Upper lobe of right lung (tissue), 1 donor: ENCODE data around the gene CDH23. TPM values are rescaled to one million over a fixed set of nuclear protein-coding genes. Genes with fewer than 3 reads are reported as not detected.

Source experiments
- ATAC-seq: fragments of 200-7000 bp; cut with Tn5 transposase; one replicate; pipeline ENCODE4 v1.9.1; 2020; ENCODE audit warnings: mild to moderate bottlenecking, moderate library complexity
- DNase-seq: peaks from one replicate; pipeline ENCODE4 v3.0.0-alpha.2; 2020
- H3K27ac ChIP-seq: fragments of 200-600 bp; one replicate; pipeline ENCODE4 v1.8.0; 2022
- H3K27me3 ChIP-seq: fragments of 200-600 bp; one replicate; pipeline ENCODE4 v1.8.0; 2022; ENCODE audit warnings: mild to moderate bottlenecking
- H3K36me3 ChIP-seq: fragments of 200-600 bp; one replicate; pipeline ENCODE4 v1.8.0; 2022
- H3K4me1 ChIP-seq: fragments of 200-600 bp; one replicate; pipeline ENCODE4 v1.8.0; 2022
- H3K4me3 ChIP-seq: fragments of 200-600 bp; one replicate; pipeline ENCODE4 v1.8.0; 2022; ENCODE audit warnings: mild to moderate bottlenecking
- H3K9me3 ChIP-seq: fragments of 200-600 bp; one replicate; pipeline ENCODE4 v1.8.0; 2022
- CTCF ChIP-seq: fragments of 200-600 bp; IDR thresholded peaks from one replicate; pipeline ENCODE4 v1.8.0; 2022; ENCODE audit warnings: antibody characterized with exemption
- intact Hi-C: fragments of 100-400 bp; cut with DNase I; formaldehyde crosslinking; loops from one replicate; pipeline ENCODE4 v1.11.0; 2022
- total RNA-seq: library from RNA; stranded (reverse); fragmentation: NEBNext Ultra II Directional; extraction: Animal tissue kit (Norgen Biotek cat#: 25700); gene quantifications from one replicate; pipeline ENCODE4 v1.2.1, GENCODE V29; 2021
- donor health status: DM: no; HTN: yes; CAD: no; lungs with severe emphysema.

CDH23 gene
- total RNA-seq, 1 donor from 2014 or later = 10.9 TPM

- ATAC-seq (no peak), DNase-seq (peak; percentile 48)
- intact Hi-C loops = no loop called here
- TF ChIP-seq CTCF = no peak
- Histone ChIP-seq H3K4me3 (no peak overlapping the region), H3K27ac (no peak overlapping the region), H3K4me1 (peaks cover 6% of the 10 kb centered on the region), H3K27me3 (no peaks in the 10 kb centered on the region), H3K9me3 (no peaks in the 10 kb centered on the region), H3K36me3 (no peaks in the 10 kb centered on the region)
These were observed 192.0 kb downstream of the CDH23 start for GRCh38 chr10:71588685-71589084.

DNA sequence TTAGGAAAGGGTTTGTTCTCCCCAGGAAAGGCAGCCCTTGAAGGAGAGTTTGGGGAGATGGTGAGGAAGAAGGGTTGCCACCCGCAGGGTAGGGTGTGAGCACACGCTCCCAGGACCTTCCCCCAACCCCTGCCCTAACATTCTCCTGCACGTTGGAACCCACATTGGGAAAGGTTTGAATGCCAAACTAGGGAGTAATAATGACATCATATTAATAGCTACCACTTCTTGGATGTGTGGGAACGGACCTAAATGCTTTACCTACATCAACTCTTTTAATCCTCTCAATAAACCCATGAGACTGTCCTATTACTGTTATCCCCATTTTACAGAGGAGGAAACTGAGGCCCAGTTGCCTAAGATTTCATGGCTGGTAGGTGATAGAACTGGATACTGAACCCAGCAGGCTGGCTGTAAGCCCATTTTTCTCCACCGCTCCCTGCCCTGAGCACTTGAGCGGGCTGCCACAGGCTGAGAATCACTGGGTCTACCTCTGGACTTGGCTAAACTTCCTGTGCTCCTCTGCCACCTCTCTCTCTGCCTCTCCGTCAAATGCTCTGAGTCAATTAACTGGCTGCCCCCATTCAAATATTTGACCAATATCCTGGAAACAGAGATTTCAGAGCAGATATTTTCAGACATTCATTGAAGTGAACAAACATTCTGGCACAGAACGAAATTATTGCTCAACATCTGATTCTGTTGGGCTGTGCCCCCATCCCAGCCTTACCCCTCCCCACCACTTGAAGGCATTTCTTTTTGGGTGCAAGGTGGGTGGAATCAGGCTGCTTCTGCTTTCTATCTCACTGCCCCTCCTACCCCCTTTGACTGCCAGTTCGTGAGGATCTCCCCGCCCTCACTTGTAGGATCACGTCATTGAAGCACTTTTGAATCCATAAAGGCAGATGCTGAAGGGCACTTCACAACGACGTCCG lies 193.2 kb downstream of the CDH23 start:
- no peaks in the 10 kb centered on the region for H3K9me3 ChIP-seq
- peaks cover 6% of the 10 kb centered on the region for H3K4me1 ChIP-seq
- H3K27me3 ChIP-seq = no peaks in the 10 kb centered on the region
- peak; percentile 62 for ATAC-seq
- H3K36me3 ChIP-seq = no peaks in the 10 kb centered on the region
- no peak overlapping the region for H3K27ac ChIP-seq
- no peak for DNase-seq
- no peak overlapping the region for H3K4me3 ChIP-seq
- intact Hi-C loops = no loop called here
- no peak for TF ChIP-seq CTCF

GRCh38 chr10:71590781-71591350 lies 194.1 kb downstream of the CDH23 start:
- no peak for DNase-seq
- ATAC-seq = no peak
- intact Hi-C loops = no loop called here
- H3K27me3 ChIP-seq = no peaks in the 10 kb centered on the region
- no peak overlapping the region for H3K27ac ChIP-seq
- H3K4me3 ChIP-seq = no peak overlapping the region
- no peaks in the 10 kb centered on the region for H3K36me3 ChIP-seq
- no peaks in the 10 kb centered on the region for H3K9me3 ChIP-seq
- no peak for TF ChIP-seq CTCF
- peaks cover 6% of the 10 kb centered on the region for H3K4me1 ChIP-seq

DNA sequence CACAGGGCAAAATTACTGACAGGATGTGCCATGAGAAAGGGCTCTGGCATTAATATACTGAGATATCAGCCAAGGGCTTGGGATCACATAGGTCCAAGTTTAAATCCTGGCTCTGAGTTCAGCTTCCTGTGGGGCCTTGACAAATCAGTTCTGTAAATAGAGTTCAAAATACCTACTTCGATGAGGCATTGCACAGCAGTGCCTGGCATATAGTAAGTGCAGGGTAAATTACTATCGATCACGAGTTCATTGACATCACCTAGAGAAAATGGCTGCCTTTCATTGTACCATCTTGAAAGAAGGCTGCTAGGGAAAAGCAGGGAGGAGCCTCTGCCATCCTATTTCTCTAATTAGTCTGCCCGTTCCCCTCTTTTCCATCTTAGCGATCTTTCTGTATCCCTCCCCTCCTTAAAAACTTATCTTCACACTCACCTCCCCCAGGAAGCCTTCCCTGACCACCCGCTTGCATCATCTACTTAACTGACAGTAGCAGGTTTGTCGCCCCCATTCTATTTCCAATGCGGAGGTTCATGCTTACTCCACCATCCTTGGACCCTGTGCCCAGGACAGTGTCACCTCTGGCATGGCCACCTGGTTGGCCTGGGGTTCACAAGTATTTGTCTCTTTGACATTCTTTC lies 198.3 kb downstream of the CDH23 start:
- intact Hi-C loops = no loop called here
- no peaks in the 10 kb centered on the region for H3K27me3 ChIP-seq
- DNase-seq (no peak), ATAC-seq (no peak)
- no peaks in the 10 kb centered on the region for H3K9me3 ChIP-seq
- no peak overlapping the region for H3K27ac ChIP-seq
- H3K4me3 ChIP-seq = no peak overlapping the region
- H3K36me3 ChIP-seq = no peaks in the 10 kb centered on the region
- no peak for TF ChIP-seq CTCF
- peaks cover 16% of the 10 kb centered on the region for H3K4me1 ChIP-seq

DNA sequence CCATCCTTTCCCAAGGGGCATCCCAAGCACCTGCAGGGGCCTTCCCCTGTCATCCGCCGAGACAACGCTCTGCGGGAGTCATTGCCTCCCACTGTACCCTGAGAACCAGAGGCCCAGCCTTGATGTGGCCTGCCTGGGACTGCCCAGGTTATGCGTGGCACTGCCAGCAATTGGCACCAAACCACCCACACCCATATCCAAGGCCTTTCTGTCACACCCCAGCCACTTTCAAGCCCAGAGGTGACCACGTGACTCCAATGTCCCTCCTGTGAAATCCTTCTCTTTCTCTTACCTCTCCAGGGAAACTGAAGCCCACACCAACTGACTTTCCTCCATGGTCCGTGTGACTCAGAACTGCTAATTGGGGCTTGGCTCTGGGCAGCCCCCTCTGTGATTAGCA lies 198.9 kb downstream of the CDH23 start:
- ATAC-seq = no peak
- DNase-seq = no peak
- Histone ChIP-seq H3K9me3 (no peaks in the 10 kb centered on the region), H3K36me3 (no peaks in the 10 kb centered on the region), H3K27me3 (no peaks in the 10 kb centered on the region), H3K4me3 (no peak overlapping the region), H3K4me1 (peaks cover 15% of the 10 kb centered on the region), H3K27ac (no peak overlapping the region)
- intact Hi-C loops = no loop called here
- no peak for TF ChIP-seq CTCF
